ENCODE measurements around the gene SYT8.

The SYT8 gene

DNA sequence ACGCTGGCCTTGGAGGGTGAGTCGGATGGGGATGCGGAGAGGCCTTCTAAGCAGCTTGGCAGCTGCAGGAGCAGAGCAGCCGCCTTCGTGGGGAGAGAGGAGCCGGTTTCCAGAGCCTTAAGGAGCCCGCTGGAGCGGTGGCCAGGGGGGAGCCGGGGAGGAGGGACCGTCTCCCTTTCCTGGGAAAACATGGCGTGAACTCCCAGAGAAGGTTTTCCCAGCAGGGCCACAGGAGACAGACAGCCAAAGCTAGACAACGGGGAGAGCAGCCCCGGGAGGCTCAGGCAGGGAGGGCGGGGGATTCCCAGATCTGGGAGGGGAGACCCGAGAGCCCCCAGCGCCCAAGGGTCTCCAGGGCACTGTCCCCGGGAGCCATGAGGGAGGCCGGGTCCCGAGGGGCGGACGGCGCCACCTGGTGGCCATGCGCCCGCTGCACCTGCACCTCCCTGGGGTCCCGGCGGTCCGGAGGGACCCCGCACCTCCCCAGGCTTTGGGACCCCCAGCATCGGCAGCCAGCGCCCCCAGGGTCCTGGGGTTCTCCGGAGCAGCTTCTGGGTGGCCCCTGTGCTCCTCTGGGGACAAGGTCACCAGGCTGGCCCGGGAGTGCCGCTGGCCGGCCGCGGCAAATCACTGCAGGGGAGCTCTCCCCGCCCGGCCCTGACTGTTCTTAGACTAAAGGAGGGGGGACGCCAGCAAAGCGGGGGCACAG lies 2.4 kb upstream of the SYT8 start:
- DNase-seq (ENCODE audit: low read depth), result peak; percentile 67

DNA sequence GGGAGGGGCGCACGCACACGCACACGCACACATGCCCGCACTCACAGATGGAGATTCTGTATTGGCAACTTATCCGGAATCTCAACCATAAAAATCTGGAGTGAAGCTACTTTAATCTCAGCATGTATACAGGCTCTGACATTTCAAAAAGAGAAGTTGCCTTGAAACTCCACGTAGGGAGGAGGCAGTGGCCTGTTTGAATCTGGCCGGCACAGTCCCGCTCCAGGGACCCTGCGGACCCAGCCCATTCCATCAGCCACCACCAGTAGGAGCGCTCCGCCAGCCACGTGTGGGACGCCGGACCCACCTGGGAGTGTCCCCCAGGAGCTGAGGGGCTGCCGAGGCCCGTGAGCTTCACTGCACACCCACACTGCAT lies 1.9 kb upstream of the SYT8 start:
- no peak for DNase-seq (ENCODE audit: low read depth)

DNA sequence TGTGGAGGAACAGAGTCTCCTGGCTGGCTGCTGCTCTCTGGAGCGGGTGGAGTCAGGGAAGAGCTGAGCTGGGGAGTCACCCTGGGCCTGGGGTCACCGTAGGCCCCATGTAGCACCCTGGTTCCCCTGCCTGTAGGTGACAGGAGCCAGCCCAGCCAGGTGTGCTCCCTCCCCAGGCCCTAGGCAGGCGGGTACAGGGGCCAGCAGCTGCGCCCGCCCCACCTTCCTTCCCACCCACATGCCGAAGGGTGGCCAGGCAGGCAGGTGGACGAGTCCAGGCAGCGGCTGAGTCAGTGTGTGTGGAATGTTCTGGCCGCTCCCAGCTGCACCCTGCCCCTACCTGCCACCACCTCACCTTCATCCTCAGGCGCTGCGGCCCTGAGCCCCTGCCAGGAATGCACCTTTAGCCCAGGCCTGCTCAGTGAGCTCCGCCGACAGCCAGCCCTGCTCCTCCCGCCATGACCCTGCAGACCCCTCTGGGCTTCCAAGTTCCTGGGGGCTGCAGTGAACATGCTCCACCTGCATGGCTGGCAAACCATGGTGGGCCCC lies 654 bp upstream of the SYT8 start:
- DNase-seq (ENCODE audit: low read depth), result no peak

DNA sequence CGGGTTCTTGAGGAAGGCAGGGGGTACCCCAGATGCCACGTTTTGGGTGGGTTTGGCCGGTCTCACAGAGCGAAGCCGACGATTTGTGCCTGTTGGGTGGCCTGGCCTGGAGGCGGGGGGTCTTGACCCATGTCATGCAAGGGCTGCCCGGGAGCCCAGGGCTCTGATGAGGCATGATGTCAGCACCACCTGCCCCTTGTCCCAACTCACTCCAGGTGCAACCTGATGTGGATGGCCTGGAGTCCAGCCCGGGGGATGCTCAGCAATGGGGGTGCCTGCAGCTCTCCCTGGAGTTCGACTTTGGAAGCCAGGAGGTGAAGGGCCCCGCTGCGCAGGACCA lies 851 bp downstream of the SYT8 start:
- DNase-seq (ENCODE audit: low read depth), result no peak

DNA sequence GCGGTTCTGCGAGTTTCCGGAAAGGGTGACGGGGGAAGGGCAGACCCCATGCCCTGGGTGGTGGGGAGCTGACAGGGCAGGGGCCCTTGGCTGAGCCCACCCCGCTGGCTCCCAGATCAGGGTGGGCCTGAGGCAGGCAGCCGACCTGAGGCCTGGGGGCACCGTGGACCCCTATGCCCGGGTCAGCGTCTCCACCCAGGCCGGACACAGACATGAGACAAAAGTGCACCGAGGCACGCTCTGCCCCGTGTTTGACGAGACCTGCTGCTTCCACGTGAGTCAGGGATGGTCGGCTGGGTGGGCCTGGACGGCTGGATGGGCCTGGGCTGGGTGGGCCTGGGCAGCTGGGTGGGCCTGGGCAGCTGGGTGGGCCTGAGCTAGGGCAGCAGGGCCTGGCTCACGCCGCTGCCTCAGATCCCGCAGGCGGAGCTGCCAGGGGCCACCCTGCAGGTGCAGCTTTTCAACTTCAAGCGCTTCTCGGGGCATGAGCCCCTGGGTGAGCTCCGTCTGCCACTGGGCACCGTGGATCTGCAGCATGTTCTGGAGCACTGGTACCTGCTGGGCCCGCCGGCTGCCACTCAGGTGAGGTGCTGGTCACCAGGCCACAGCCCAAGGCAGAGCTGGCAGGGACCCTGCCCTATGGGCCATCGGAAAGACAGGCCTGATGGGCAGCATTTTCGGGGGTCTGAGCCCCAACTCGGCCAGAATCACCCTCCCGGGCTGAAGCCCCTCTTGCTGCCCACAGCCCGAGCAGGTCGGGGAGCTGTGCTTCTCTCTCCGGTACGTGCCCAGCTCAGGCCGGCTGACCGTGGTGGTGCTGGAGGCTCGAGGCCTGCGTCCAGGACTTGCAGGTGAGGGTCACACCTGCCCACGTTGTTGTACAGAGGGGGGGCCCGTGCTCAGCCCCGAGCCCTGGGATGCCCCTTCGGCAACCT lies 1.5 kb downstream of the SYT8 start:
- no peak for DNase-seq (ENCODE audit: low read depth)

DNA sequence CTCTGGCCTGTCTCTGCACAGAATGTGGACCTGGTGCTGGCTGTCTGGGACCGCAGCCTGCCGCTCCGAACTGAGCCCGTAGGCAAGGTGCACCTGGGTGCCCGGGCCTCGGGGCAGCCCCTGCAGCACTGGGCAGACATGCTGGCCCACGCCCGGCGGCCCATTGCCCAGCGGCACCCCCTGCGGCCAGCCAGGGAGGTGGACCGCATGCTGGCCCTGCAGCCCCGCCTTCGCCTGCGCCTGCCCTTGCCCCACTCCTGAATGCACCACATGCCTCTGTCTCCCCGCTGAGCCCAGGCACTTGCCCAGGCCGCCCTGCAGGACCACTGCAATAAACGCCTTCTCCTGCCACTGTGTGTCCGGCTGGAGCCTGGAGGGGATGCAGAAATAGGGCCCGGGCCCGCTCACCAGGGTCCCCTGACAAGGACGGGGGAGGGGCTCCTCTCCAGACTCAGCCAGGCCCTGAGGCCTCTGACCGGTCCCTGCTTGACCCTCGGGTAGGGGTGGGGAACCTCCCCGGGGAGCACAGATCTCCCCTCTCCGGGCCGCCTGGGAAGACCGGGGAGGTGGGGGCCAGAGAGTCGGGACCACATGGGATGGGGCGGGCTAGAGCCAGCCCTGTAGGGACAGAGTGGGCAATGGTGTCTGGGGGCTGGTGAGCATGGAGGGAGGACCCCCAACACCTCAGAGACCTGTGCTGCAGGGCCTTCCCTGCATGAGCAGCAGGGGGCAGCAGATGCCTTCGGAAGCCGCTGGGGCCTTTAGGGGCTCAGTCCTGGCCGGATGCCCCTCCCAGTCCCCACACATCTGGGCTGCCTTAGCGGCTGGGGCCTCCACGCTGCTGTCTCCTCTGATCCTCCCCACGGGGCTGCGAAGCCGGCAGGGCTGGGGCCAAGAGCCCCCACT lies 2.6 kb downstream of the SYT8 start:
- DNase-seq (ENCODE audit: low read depth), result peak; percentile 77

DNA sequence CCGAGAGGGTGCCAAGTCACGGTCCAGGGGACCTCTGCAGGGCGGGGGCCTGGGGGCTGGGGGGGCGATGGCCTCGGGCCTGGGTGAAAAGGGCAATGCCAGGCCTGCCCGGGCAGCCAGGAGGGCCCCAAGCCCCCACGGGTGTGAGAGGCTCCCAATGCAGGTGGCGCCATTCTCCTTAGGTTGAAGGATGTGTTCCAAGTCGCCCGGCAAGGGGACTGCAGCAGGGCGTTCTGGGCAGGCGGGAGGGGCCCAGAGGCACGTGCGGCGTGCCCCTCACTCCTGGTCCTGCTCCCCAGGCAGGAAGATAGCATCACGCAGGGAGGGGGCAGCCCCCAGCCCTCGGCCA lies 3.3 kb downstream of the SYT8 start:
- DNase-seq (ENCODE audit: low read depth), result no peak

DNA sequence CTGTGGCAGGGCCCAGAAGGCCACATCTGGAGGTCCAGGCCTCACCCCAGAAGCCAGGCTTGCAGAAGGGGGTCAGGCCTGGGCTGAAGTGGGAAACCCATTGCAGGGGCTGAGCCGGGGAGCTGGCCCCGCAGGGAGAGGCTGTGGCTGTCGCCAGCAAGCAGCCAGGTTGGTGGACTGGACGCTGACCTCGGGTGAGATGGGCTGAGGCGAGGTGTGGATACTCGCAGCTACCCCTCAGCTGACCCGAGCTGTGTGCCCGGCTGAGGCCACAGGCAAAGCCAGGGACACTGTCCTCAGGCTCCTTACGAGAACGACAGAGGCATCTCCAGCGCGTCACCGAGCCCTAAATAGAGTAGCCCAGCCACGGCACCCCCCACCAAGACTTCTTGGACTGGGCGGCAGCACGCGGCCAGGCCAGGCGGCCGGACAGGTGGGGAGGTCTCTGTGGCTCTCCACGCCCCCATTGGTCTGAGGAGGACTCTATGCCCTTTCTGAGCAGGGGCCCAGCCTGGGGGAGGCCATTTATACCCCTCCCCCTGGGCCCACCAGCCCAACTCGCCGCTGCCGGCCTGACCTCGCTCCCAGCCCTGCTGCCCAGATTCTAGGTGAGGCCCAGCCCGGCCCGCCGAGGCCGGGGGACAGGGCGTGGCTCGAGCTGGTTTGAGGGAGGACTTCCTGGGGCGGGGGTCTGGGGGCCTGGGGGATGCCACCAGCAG lies 3.8 kb downstream of the SYT8 start, which contains the start of gene TNNI2:
TSS of gene TNNI2 (plus strand) at position 556 of the 719 bp plus-strand sequence. CDS start 716 bp downstream, outside the sequence.
- no peak for DNase-seq (ENCODE audit: low read depth)

DNA sequence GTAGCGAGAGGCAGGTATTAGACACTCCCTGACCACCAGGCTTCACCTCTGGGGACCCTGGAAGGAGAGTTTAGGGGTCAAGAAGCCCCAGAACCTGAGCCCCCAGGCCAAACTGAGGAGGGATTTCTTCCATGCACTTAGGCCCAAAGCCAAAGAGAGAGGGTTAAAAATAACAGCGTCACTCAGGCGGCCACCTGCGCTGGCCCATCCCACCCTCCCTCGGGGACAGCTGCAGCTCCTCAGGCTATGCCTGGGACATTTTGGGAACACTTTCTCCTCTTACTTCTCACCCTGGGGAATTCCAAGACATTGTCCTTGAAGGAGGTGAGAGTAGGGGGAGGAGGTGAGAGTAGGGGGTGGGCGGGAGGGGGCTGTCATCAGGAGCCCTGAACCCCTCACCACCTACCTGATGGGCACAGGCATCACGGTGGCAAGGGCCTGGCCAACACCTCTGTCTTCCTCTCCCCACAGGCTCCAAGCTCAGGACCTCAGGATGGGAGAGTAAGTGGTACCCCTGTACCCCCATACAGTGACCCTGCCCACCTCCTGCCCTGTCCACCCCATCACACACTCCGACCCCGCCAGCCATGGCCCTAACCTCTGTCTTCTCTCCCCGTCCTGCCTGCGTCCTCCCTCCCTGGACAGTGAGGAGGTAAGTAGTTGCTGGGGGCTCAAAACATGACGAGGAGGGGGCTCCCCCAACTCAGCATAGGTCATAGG lies 4.6 kb downstream of the SYT8 start:
- no peak for DNase-seq (ENCODE audit: low read depth)

DNA sequence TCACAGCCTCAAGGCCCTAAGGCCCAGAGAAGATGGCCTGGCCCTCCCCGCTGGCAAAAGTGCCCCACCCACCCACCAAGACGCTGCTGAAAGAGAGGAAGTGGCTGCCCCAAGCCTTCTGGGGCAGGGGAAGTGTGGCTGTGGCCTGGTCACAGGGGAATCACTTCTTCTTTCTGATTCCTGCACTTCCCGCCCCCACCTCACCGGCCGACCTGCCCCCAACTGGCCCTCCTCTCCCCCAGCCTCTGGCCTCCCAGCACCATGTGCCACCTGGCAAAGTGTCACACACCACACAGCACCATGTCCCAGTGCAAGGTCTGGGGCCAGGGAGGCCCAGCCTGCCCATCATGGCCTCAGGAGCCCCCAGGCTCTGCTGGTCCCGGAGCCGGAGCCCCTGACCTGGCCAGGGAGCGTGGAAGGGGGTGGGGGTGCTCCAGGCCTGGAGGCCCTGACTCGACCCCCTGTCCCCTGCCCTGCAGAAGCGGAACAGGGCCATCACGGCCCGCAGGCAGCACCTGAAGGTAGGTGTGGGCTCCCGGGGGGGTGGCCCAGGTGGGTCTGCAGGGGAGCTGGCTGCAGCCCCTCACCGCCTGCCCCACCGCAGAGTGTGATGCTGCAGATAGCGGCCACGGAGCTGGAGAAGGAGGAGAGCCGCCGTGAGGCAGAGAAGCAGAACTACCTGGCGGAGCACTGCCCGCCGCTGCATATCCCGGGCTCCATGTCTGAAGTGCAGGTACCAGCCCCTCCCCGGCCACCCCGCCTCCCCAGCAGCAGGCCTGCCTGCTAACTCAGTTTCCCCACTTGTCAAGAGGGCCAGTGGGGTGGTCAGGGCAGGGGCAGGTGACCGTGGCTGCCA lies 5.4 kb downstream of the SYT8 start:
- DNase-seq (ENCODE audit: low read depth), result no peak

DNA sequence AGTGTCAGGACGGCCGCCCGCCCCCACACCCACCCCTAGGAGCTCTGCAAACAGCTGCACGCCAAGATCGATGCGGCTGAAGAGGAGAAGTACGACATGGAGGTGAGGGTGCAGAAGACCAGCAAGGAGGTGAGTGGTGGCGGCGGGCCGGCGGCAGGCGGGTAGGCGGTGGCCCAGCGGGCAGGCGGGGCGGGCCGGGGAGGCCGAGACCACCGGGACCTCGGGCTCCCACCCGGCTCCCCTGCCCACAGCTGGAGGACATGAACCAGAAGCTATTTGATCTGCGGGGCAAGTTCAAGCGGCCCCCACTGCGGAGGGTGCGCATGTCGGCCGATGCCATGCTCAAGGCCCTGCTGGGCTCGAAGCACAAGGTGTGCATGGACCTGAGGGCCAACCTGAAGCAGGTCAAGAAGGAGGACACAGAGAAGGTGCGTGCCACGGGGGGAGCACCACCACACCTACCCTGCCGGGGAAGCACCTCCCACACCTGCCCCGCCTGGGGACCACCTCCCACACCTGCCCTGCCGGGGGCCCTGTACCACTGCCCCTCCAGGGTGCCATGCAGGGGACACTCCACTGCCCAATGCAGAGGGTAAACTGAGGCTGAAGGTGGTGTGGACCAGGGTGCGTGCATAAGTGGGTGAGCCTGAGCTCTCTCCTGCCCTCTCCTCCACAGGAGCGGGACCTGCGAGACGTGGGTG lies 6.1 kb downstream of the SYT8 start:
- DNase-seq (ENCODE audit: low read depth), result no peak

DNA sequence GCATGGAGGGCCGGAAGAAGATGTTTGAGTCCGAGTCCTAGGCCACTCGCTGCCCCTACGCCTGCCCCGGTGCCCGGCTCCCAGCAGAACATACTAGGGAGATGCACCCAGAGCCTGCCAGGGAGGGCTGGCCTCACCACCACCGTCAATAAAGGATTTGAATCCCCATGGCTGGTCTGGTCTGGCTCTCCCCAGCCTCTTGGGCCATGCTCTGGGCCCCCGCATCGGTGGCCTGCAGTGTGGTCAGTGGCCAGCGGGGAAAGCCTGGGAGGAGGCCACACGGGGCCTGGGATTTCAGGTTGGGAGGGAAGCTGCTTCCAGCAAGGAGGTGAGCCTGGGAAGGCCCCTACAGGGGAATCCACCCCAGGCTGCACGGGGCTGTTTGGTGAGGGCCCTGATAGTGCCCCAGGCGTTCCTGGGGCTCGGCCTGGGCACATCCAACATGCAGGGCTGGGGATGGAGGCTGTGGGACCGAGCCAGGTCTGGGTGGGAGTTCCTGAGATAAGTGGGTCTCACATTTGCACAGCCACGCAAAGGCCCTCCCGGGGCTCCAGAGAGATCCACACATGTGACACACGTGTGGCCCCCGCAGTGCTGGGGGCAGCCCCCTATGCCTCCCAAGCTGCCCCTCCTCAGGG lies 6.8 kb downstream of the SYT8 start:
- no peak for DNase-seq (ENCODE audit: low read depth)

DNA sequence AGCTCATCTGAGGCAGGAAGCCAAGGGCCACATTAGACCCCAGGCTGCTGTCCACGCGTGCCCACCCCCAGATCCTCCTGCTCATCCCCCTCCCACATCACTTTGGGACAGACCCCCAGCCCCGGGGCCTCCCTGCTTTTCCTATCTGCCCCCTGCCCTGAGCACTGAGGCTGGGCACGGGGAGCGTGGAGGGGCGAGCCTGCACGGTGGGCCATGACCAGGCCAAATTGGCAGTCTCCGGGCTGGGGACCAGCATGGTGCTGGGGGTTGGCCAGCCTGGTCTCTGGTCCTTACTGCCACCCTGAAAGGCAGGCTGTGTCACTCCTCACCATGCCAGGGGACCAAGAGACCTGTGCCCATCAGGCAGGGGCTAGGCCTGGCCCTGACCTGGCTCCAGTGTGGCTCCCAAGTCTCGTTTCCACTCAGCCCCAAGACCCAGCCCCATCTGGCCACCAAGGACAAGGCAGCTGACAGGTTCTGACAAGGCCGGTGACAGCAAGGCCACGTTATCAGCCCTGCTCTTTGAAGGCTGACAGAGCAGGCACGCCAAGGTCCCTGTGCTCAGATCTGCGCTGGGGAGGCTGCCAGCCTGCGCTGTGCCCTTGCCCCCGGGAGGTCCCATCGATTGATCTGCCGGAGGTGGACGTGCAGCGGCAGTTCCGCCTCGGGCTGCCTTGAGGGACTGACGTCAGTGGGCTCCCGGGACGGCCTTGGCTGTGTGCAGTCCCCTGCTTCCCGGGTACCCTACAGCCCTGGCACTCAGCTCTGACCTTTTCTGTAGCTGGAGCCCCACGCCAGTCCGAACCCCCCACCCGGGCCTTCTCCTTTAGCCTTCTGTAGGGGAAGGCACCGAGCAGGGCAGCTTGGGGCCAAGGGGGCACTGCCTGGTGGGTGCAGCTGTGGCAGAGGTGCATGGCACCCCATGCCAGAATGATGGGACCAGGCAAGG lies 7.6 kb downstream of the SYT8 start:
- no peak for DNase-seq (ENCODE audit: low read depth)

DNA sequence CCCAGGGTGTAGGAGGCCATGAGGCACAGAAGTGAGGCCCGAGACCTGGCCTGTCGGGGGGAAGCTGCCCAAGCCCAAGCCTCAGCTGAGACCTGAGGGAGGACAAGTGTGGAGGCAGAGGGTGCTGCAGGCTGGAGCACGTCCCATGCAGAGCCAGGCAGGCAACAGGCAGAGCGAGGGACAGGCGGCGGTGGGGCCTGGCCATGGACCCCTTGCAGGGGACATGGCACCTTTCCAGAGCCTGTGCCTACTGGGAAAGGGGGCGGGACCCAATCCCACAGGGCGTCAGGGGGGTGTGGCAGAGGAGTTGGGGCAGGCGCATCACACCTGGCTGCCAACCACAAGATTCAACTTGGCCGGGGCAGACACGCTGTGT lies 8.3 kb downstream of the SYT8 start:
- DNase-seq (ENCODE audit: low read depth), result no peak

DNA sequence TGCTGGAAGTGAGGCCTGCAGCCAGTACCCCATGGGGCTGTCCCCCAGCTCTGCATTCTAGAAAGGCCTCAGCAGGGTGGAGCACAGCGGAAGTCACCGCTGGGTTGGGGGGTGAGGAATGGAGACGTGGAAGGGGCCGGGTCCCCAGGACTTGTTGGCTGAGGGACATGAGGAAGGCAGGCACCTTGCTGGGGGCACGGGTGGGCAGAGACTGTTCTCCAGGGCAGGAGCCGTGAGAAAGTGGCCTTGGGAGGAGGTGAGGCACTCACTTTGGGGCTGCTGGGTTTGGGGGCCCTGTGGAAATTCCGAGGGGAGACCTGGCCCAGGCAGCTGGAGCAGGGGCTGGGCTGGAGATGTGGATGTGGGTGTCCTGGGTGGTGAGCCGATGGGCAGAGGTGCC lies 9.0 kb downstream of the SYT8 start:
- no peak for DNase-seq (ENCODE audit: low read depth)

DNA sequence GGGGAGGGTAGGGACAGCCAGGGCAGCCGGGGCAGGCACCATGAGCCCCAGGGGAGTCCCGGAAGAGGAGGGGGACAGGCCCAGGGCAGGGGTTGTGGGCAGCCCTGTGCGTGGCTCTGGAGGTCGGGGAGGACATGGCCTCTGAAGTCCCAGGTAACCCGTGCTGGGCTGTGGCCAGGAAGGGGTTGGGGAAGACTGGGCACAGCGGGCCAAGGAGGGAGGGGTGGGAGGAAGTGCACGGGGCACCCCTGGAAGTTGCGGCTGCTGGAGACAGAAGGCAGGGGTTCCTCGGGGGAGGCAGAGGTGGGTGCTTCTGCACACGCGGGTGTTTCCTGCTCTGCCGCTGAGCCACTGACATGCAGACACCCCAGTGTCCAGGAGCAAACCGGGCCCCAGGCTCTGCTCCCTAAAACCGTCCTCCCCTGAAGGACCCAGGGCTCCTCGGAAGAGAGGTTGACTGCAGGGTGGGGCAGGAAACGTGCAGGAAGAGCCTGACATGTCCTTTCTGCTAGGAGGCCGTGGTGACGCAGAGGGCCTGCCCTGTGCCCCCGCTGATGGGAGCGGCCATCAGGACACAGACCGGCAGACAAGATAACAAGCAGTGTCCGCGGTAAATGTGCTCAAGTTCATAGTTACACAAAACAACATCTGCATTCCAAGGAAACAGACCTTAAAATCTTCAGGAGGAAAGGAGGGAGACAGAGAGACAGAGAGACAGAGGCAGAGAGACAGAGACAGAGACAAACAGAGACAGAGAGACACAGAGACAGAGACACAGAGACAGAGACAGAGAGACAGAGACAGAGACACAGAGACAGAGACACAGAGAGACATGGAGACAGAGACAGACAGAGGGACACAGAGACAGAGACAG lies 9.7 kb downstream of the SYT8 start:
- peak; percentile 37 for DNase-seq (ENCODE audit: low read depth)

DNA sequence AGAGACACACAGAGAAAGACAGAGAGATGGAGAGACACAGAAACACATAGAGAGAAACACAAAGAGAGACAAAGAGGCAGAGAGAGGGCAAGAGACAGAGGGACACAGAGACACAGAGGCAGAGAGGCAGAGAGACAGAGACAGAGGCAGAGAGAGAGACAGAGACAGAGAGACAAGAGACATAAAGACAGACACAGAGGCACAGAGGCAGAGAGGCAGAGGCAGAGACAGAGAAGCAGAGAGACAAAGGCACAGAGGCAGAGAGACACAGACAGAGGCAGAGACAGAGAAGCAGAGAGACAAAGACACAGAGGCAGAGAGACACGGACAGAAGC lies 10.3 kb downstream of the SYT8 start:
- no peak for DNase-seq (ENCODE audit: low read depth)

All from activated T-cell treated with anti-CD3 and anti-CD28 coated beads for 48 hours (primary cell).